Kasumi-1 (cell line): ENCODE measurements around the gene GPR101.
"Not testable (repeated sequence)": the region's sequence is repeated elsewhere in the genome, so short reads cannot be mapped to it uniquely, and the experiment has no call there.

Experiments used
- DNase-seq, 2 experiments: peaks; one replicate each; lab custom pipeline; 2025; lab: John Stamatoyannopoulos, UW

The GPR101 gene

GRCh38 chrX:137025930-137026329 is 7.9 kb downstream of the GPR101 start:
- no peak for DNase-seq

- DNase-seq, result not testable (repeated sequence)
Measured at GRCh38 chrX:137000236-137000635, 33.6 kb downstream of the GPR101 start.

GRCh38 chrX:136999024-136999423 is 34.8 kb downstream of the GPR101 start:
- DNase-seq, result no peak
